Mucosa of descending colon (tissue), 3 donors: ENCODE measurements around the gene RTN1. TPM values are rescaled to one million over a fixed set of nuclear protein-coding genes. Genes with fewer than 3 reads are reported as not detected.

Source experiments
- ATAC-seq: fragments of 200-7000 bp; cut with Tn5 transposase; one replicate; pipeline ENCODE4 v1.9.1; 2020; ENCODE audit warnings: mild to moderate bottlenecking, moderate library complexity
- DNase-seq, 3 donors: peaks; one replicate each; pipeline ENCODE4 v3.0.0-alpha.2; 2020
- H3K36me3 ChIP-seq: fragments of 200-600 bp; one replicate; pipeline ENCODE4 v1.8.0; 2021; ENCODE audit warnings: low read depth, mild to moderate bottlenecking
- H3K4me1 ChIP-seq: fragments of 200-600 bp; one replicate; pipeline ENCODE4 v1.8.0; 2021; ENCODE audit warnings: low read depth, mild to moderate bottlenecking
- H3K4me3 ChIP-seq: fragments of 200-600 bp; one replicate; pipeline ENCODE4 v1.8.0; 2021; ENCODE audit warnings: mild to moderate bottlenecking
- H3K9me3 ChIP-seq: fragments of 200-600 bp; one replicate; pipeline ENCODE4 v1.8.0; 2021; ENCODE audit warnings: mild to moderate bottlenecking
- CTCF ChIP-seq: fragments of 200-600 bp; IDR thresholded peaks from one replicate; pipeline ENCODE4 v1.8.0; 2022; ENCODE audit warnings: antibody characterized with exemption, mild to moderate bottlenecking
- intact Hi-C, 2 donors: fragments of 100-400 bp; cut with DNase I in 1 of 2; cut with micrococcal nuclease in 1 of 2; formaldehyde crosslinking; loops; one replicate each; pipeline versions ENCODE4 v1.11.0 to v1.11.1; 2022; cut with DNase I, micrococcal nuclease
- total RNA-seq, 3 donors: library from RNA; stranded (reverse); fragmentation: NEBNext Ultra II Directional in 2 of 3; extraction: Animal tissue kit (Norgen Biotek cat#: 25700) in 2 of 3; gene quantifications; one replicate each; pipeline versions ENCODE4 v1.2.1 to v1.2.4, GENCODE V29; 2021 to 2023
- donor health status: DM: no; HTN: no; CAD: no; lungs with moderate emphysema.
- donor health status: DM: no; HTN: no; CAD: no.
- donor health status: DM: no; HTN: yes; CAD: no.

Gene RTN1
- total RNA-seq, 3 donors from 2014 or later: 1.2 to 15.9 (median 3.8) TPM

- DNase-seq (no peak), ATAC-seq (no peak)
- no peak overlapping the region for H3K4me3 ChIP-seq
- H3K4me1 ChIP-seq: no peaks in the 10 kb centered on the region
- H3K36me3 ChIP-seq: no peaks in the 10 kb centered on the region
- H3K9me3 ChIP-seq: no peaks in the 10 kb centered on the region
- TF ChIP-seq CTCF: no peak
- intact Hi-C loops: no loop called here
Measured at GRCh38 chr14:59768855-59769375, 101.7 kb downstream of the RTN1 start.

GRCh38 chr14:59761851-59762250 lies 108.7 kb downstream of the RTN1 start:
- no peak for DNase-seq
- Histone ChIP-seq H3K9me3 (no peaks in the 10 kb centered on the region), H3K36me3 (no peaks in the 10 kb centered on the region), H3K4me1 (no peaks in the 10 kb centered on the region), H3K4me3 (no peak overlapping the region)
- intact Hi-C loops: no loop called here
- no peak for TF ChIP-seq CTCF
- no peak for ATAC-seq

DNA sequence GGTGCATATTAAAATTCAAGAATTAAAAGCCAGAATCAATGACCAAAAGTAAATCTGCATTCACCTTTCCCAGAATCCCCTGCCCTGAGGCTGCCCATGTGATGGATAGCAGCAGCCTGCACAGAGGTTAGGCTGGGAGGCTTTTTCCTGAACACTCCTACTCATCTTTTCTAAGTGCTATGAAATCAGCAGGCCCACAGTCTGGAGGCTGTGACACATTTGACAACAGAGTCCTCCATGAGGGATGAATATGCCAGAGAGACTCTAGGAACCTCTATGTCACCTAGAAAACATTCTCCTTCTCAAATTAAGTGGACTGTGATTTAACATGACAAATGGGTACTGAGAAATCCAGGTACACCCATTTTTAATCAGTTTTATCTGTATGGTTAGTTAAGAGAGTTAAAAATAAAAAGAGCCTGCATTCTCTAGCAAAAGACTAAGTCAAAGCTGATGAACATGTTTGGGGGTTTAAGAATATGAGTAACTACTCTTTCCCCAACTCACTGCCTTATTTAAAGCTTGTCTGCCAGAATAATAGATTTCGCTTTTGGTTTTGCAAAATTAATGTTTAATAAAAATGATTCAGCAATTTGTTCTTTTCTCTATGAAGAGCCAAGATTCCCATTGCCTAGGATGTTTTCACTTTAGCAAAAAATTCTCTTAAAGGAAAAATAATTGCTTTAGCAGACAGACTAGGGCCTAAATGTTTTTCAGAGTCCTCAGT lies 115.0 kb downstream of the RTN1 start:
- no peaks in the 10 kb centered on the region for H3K9me3 ChIP-seq
- ATAC-seq: no peak
- no peaks in the 10 kb centered on the region for H3K4me1 ChIP-seq
- TF ChIP-seq CTCF: no peak
- no peaks in the 10 kb centered on the region for H3K36me3 ChIP-seq
- intact Hi-C loops: no loop called here
- H3K4me3 ChIP-seq: no peak overlapping the region
- no peak for DNase-seq

DNA sequence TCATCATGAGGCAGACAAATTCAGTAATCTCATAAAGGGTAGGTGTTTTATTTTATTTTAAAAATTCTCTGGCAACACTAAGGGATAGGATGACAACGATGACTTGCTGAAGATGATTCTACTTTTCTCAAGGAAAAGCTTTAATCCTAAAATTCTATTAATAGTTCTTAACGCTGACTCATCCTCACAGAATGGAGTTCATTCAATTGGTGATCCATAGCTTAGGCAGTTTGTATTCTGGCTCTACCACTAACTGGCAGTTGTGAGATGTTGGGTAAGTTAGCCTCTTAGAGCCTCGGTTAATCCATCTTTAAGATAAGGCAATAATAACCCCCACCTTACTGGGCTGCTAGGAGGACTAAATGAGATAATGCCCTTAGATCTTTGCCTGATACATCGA lies 116.3 kb downstream of the RTN1 start:
- ATAC-seq (no peak), DNase-seq (no peak)
- Histone ChIP-seq H3K9me3 (no peaks in the 10 kb centered on the region), H3K4me1 (no peaks in the 10 kb centered on the region), H3K4me3 (no peak overlapping the region), H3K36me3 (no peaks in the 10 kb centered on the region)
- intact Hi-C loops: no loop called here
- TF ChIP-seq CTCF: no peak

DNA sequence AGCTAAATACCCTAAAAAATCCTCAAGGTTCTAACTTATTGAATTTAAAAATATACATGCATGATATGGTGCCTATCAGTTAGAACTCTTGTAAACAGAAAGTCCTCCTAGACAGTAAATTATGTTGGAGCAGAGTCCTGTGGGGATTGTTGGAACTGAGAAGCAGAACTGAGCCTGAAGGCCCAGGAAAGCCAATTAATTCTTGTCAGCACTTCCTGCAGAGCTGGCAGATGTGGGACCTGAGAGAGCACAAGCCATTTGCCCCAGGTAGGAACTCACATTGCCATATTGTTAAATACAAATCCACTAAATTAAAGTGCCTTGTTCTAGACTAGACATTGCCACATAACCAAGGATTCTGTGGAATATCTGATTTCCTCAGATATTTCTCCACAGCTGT lies 117.1 kb downstream of the RTN1 start:
- Histone ChIP-seq H3K4me1 (no peaks in the 10 kb centered on the region), H3K4me3 (no peak overlapping the region), H3K9me3 (no peaks in the 10 kb centered on the region), H3K36me3 (no peaks in the 10 kb centered on the region)
- DNase-seq (no peak), ATAC-seq (no peak)
- intact Hi-C loops: no loop called here
- no peak for TF ChIP-seq CTCF
